Fibroblast of peridontal ligament (primary cell): ENCODE data around the gene ABHD17B.
"Not testable (repeated sequence)": the region's sequence is repeated elsewhere in the genome, so short reads cannot be mapped to it uniquely, and the experiment has no call there.

Experiments used
- DNase-seq: peaks from one replicate; pipeline ENCODE4 v3.0.0-alpha.2; 2010; ENCODE audit errors: extremely low read depth

Gene ABHD17B

GRCh38 chr9:71916834-71917534 lies 6.0 kb upstream of the ABHD17B start:
- no peak for DNase-seq

DNA sequence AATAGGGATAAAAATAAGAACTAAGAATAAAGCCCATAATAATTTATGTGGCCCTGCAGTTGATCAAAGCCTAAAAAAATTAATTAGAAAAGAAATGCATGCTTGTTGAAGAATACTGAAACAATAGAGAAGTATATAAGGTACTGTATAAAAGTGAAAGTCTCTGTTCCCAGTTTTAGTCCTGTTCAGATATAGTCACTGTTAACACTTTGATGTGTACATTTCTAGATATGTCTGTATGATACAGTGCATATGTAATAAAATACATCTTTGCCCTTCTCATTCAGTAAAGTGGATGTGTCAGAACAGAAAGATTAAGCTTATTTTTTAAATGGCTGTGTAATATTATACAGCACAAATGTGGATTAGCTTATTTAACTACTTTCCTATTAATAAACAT lies 4.5 kb upstream of the ABHD17B start:
- no peak for DNase-seq

DNA sequence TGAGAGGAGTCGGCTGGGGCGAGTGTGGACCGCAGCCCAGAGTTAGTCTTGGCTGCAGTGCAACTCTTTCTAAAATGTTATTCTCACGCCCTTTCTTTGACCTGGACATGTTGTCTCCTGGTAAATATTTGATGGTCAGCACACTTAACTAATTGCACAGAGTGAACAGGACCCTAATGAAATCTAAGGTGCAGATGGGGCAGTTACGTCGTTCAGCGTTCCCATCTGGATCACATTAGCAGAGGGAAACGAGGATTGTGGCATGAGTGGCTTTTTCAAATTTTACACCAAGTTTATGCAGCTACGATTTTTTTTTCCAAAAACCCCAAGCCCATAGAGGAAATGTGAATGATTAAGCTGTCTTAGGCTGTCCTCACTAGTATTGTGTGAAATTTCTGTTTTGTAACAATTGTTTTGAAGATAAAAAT lies 929 bp upstream of the ABHD17B start:
- DNase-seq = peak; percentile 69

GRCh38 chr9:71910650-71911060 lies 338 bp downstream of the ABHD17B start:
- no peak for DNase-seq

- DNase-seq = peak; percentile 40
These were observed 925 bp downstream of the ABHD17B start for GRCh38 chr9:71909887-71910649.

GRCh38 chr9:71908825-71909224 lies 2.2 kb downstream of the ABHD17B start:
- DNase-seq = no peak

DNA sequence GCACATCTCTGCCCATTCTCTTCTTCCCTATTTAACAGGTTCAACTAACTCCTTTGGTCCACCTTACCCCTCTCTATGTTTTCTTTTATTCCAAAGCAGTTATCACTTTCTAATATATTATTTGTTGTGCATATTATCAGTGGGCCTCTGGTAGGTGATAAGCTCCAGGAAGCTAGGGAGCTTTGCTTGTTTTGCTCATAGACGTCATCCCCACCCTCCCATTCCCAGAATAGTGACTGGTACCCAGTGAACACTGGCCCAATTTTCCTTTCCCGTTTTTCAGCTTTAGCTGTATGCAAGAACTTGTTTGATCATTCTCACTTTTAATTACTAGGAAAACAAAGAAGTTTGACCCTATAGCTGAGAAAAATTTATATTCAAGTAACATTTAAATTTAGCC lies 6.9 kb downstream of the ABHD17B start:
- no peak for DNase-seq

DNA sequence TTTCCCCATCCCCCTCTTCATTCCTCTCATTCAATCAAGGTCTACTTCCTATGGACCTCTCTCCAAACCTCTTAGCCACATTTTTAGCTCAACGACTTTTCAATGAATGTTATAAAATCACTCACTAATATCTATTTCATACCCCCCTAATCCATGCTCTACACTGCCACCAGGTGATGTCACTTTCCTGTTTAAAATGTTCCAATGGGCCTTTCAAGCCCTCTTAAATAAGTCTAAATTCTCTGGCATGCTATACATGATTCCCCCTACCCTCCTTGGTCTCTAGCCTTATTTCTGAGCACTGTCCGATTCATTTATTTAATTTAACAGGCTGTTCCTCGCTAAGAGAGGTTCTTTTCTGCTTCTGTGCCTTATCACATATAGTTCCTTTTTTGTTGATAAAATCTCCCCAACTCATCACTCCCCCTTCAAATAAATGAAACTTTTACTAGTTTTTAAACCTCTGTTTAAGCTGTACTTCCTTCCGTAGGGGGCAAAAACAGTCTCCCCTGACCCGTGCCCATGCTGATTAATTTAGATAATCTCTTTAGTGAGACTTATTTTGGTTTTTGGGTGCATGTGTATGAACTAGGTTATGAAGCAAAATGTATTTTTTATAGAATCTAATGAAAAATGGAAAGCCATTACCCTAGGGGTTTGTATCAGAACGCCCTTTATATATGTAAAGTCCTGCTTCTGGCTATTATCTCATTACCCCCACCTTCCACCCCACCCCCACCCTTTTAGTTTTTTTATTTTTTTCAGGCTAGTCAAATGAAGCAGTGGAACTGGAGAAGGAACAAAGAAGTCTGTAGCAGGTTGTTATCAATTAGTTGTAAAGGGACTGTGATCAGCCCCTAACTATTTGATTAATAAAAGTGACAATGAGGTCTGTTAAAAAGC lies 9.0 kb downstream of the ABHD17B start:
- DNase-seq = no peak

DNA sequence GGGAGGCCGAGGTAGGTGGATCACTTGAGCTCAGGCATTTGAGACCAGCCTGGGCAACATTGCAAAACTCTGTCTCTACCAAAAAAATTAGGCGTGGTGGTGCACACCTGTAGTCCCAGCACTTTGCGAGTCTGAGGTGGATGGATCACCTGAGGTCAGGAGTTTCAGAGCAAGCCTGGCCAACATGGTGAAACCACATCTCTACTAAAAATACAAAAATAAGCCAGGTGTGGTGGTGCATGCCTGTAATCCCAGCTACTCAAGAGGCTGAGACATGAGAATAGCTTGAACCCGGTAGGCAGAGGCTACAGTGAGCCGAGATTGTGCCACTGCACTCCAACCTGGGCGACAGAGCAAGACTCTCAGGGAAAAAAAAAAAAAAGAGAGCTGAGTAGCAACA lies 12.2 kb downstream of the ABHD17B start:
- not testable (repeated sequence) for DNase-seq

GRCh38 chr9:71897577-71897976 lies 13.4 kb downstream of the ABHD17B start:
- DNase-seq = no peak

- no peak for DNase-seq
These were observed 14.2 kb downstream of the ABHD17B start for GRCh38 chr9:71896761-71897160.

GRCh38 chr9:71895955-71896354 lies 15.0 kb downstream of the ABHD17B start:
- no peak for DNase-seq

GRCh38 chr9:71895117-71895516 lies 15.9 kb downstream of the ABHD17B start:
- DNase-seq = peak; percentile 12

GRCh38 chr9:71891557-71892189 lies 19.3 kb downstream of the ABHD17B start:
- DNase-seq = no peak

GRCh38 chr9:71890042-71890679 lies 20.8 kb downstream of the ABHD17B start:
- no peak for DNase-seq

DNA sequence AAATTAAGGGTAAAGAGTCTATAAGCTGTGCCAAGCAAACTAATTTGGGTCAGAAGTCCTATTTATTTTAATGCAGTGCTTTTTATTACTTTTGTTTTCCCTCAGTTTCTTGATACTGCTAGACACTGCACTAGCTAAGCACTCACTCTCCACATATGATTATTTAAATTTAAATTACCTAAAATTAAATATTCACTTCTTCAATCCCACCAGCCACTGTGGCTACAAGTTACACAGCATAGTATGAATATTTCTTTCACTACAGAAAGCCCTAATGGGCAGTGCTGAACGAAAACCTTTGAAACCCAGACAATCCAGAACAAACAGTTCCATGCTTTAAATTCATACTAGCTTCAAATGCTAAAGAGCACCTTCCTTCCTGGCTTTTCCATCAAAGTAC lies 23.6 kb downstream of the ABHD17B start:
- no peak for DNase-seq

GRCh38 chr9:71886541-71886940 lies 24.5 kb downstream of the ABHD17B start:
- DNase-seq = no peak

GRCh38 chr9:71886015-71886414 lies 25.0 kb downstream of the ABHD17B start:
- DNase-seq = no peak

- DNase-seq = no peak
These were observed 25.5 kb downstream of the ABHD17B start for GRCh38 chr9:71885467-71885866.

GRCh38 chr9:71884005-71884404 lies 27.0 kb downstream of the ABHD17B start:
- no peak for DNase-seq

GRCh38 chr9:71879644-71880174 lies 31.3 kb downstream of the ABHD17B start:
- DNase-seq = no peak
